Measurements from ENCODE around the gene HCAR2. TPM values are rescaled to one million over a fixed set of nuclear protein-coding genes. Genes with fewer than 3 reads are reported as not detected.

HCAR2 gene
- total and polyA plus RNA-seq, 2 of the 13 experiments (the other 11 are each of a cell fraction or from before 2014, with no cell fraction given), result 0.09 to 5.6 TPM

DNA sequence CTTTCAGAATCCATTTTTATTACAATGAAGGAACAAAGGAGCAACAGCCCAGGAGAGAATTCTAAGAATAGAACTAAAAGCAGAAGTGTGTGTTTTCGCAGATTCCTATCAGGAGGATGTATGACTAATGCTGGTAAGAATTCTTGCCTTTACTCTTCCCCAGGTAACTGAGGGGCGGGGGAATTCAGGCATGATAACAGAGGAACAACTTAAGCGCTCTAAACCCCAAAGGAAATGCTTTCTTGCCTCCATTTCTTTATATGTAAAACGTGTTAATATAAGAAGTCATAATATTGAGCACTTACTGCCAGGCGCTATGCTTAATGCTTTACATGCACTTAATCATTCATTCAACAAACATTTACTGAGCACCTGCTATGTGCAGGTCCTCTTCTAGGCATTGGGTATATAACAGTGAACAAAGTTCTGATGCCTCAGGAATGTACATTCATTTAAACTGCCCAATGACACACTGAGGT, 23.0 kb upstream of the HCAR2 start (continued):
- TF ChIP-seq ZNF878 (CRISPR knock-in tag; IDR thresholded peaks at IDR 0.05), result no peak
- TF ChIP-seq ZMAT3 (CRISPR knock-in tag; conservative IDR thresholded peaks at IDR 0.05), result no peak
- no peak for TF ChIP-seq ZNF335 (CRISPR knock-in tag; IDR thresholded peaks at IDR 0.05)
- TF ChIP-seq HNF4G (IDR thresholded peaks at IDR 0.05; ENCODE audit: borderline replicate concordance, low read depth, low read length), result no peak
- TF ChIP-seq HNF4G (CRISPR knock-in tag; IDR thresholded peaks at IDR 0.05; ENCODE audit: borderline replicate concordance, low read depth), result no peak
- TF ChIP-seq ZNF235 (CRISPR knock-in tag; IDR thresholded peaks at IDR 0.05; ENCODE audit: borderline replicate concordance), result no peak
- TF ChIP-seq ZNF3 (CRISPR knock-in tag; IDR thresholded peaks at IDR 0.05), result peak; percentile 99
- no peak for TF ChIP-seq GATAD2A (CRISPR knock-in tag; IDR thresholded peaks at IDR 0.05)
- TF ChIP-seq ZNF652 (CRISPR knock-in tag; IDR thresholded peaks at IDR 0.05; ENCODE audit: borderline replicate concordance, low read depth), result no peak
- TF ChIP-seq, protein P1, sequence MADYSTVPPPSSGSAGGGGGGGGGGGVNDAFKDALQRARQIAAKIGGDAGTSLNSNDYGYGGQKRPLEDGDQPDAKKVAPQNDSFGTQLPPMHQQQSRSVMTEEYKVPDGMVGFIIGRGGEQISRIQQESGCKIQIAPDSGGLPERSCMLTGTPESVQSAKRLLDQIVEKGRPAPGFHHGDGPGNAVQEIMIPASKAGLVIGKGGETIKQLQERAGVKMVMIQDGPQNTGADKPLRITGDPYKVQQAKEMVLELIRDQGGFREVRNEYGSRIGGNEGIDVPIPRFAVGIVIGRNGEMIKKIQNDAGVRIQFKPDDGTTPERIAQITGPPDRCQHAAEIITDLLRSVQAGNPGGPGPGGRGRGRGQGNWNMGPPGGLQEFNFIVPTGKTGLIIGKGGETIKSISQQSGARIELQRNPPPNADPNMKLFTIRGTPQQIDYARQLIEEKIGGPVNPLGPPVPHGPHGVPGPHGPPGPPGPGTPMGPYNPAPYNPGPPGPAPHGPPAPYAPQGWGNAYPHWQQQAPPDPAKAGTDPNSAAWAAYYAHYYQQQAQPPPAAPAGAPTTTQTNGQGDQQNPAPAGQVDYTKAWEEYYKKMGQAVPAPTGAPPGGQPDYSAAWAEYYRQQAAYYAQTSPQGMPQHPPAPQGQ (CRISPR knock-in tag; IDR thresholded peaks at IDR 0.05; ENCODE audit: borderline replicate concordance), result no peak
- TF ChIP-seq ZSCAN21 (CRISPR knock-in tag; IDR thresholded peaks at IDR 0.05; ENCODE audit: borderline replicate concordance), result no peak
- peak; percentile 48; the same call in 1 of the 2 replicates for TF ChIP-seq RXRB (CRISPR knock-in tag; IDR thresholded peaks at IDR 0.05; ENCODE audit: borderline replicate concordance)
- TF ChIP-seq FOXJ3 (CRISPR knock-in tag; IDR thresholded peaks at IDR 0.05; ENCODE audit: borderline replicate concordance), result no peak
- TF ChIP-seq, protein P2, sequence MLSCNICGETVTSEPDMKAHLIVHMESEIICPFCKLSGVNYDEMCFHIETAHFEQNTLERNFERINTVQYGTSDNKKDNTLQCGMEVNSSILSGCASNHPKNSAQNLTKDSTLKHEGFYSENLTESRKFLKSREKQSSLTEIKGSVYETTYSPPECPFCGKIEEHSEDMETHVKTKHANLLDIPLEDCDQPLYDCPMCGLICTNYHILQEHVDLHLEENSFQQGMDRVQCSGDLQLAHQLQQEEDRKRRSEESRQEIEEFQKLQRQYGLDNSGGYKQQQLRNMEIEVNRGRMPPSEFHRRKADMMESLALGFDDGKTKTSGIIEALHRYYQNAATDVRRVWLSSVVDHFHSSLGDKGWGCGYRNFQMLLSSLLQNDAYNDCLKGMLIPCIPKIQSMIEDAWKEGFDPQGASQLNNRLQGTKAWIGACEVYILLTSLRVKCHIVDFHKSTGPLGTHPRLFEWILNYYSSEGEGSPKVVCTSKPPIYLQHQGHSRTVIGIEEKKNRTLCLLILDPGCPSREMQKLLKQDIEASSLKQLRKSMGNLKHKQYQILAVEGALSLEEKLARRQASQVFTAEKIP (CRISPR knock-in tag; IDR thresholded peaks at IDR 0.05; ENCODE audit: borderline replicate concordance), result no peak
- TF ChIP-seq KLF6 (CRISPR knock-in tag; IDR thresholded peaks at IDR 0.05), result no peak
- TF ChIP-seq JUN (CRISPR knock-in tag; IDR thresholded peaks at IDR 0.05), result peak; percentile 39; the same call in 1 of the 2 replicates
- TF ChIP-seq ZNF496 (CRISPR knock-in tag; IDR thresholded peaks at IDR 0.05; ENCODE audit: insufficient replicate concordance), result no peak
- no peak for TF ChIP-seq SP4 (CRISPR knock-in tag; IDR thresholded peaks at IDR 0.05)
- peak; percentile 67; the same call in 1 of the 2 replicates for TF ChIP-seq FOSL1 (CRISPR knock-in tag; IDR thresholded peaks at IDR 0.05; ENCODE audit: borderline replicate concordance)
- TF ChIP-seq FOSL2 (CRISPR knock-in tag; IDR thresholded peaks at IDR 0.05), result peak; percentile 83
- no peak for TF ChIP-seq ATF1 (CRISPR knock-in tag; IDR thresholded peaks at IDR 0.05)
- TF ChIP-seq NR2C2 (CRISPR knock-in tag; IDR thresholded peaks at IDR 0.05; ENCODE audit: borderline replicate concordance), result no peak
- TF ChIP-seq, protein P3, sequence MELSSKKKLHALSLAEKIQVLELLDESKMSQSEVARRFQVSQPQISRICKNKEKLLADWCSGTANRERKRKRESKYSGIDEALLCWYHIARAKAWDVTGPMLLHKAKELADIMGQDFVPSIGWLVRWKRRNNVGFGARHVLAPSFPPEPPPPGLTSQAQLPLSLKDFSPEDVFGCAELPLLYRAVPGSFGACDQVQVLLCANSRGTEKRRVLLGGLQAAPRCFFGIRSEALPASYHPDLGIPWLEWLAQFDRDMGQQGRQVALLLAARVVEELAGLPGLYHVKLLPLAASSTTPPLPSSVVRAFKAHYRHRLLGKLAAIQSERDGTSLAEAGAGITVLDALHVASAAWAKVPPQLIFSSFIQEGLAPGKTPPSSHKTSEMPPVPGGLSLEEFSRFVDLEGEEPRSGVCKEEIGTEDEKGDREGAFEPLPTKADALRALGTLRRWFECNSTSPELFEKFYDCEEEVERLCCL (CRISPR knock-in tag; IDR thresholded peaks at IDR 0.05; ENCODE audit: borderline replicate concordance), result no peak
- no peak for TF ChIP-seq ZNF616 (CRISPR knock-in tag; IDR thresholded peaks at IDR 0.05; ENCODE audit: low read depth)
- no peak for TF ChIP-seq FOXM1 (CRISPR knock-in tag; IDR thresholded peaks at IDR 0.05)
- TF ChIP-seq, protein P4, sequence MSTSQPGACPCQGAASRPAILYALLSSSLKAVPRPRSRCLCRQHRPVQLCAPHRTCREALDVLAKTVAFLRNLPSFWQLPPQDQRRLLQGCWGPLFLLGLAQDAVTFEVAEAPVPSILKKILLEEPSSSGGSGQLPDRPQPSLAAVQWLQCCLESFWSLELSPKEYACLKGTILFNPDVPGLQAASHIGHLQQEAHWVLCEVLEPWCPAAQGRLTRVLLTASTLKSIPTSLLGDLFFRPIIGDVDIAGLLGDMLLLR (CRISPR knock-in tag; IDR thresholded peaks at IDR 0.05), result no peak
- TF ChIP-seq ZNF614 (CRISPR knock-in tag; IDR thresholded peaks at IDR 0.05; ENCODE audit: borderline replicate concordance), result no peak
- TF ChIP-seq ZBTB20 (CRISPR knock-in tag; IDR thresholded peaks at IDR 0.05; ENCODE audit: borderline replicate concordance, low read depth), result 0 out of 2 replicates have a peak, but pooled peaks have one; percentile 23
